HEK293T (cell line): ENCODE results near the gene MYH10.

Experiments
- CTCF ChIA-PET: fragments of 350-600 bp; formaldehyde crosslinking; extraction: SDS; loops from one replicate; lab custom pipeline; 2021; ENCODE audit warnings: antibody characterized with exemption, inconsistent platforms; lab: Yijun Ruan, JAX
- POLR2A ChIA-PET: fragments of 350-600 bp; formaldehyde crosslinking; extraction: SDS; loops from one replicate; lab custom pipeline; 2020; ENCODE audit warnings: antibody characterized with exemption, inconsistent platforms; lab: Yijun Ruan, JAX
- DNase-seq: peaks from one replicate; pipeline ENCODE4 v3.0.0; 2012; ENCODE audit warnings: mixed read lengths; ENCODE audit errors: extremely low spot score
- ARNT ChIP-seq: fragments of 450-650 bp; IDR thresholded peaks from 2 replicates; pipeline ENCODE4 v1.6.1; 2017; ENCODE audit warnings: mild to moderate bottlenecking
- BHLHE40 ChIP-seq: fragments of 450-650 bp; IDR thresholded peaks from 2 replicates; pipeline ENCODE4 v1.6.1; 2016; ENCODE audit warnings: mild to moderate bottlenecking, moderate library complexity, borderline replicate concordance
- CTBP1 ChIP-seq: fragments of 450-650 bp; IDR thresholded peaks from 2 replicates; pipeline ENCODE4 v1.6.1; 2016; ENCODE audit warnings: borderline replicate concordance
- ELF4 ChIP-seq: fragments of 450-650 bp; IDR thresholded peaks from 2 replicates; pipeline ENCODE4 v1.6.1; 2017; ENCODE audit warnings: antibody characterized with exemption
- FOXA1 ChIP-seq: fragments of 450-650 bp; IDR thresholded peaks from 2 replicates; pipeline ENCODE4 v1.6.1; 2016; ENCODE audit warnings: mild to moderate bottlenecking
- FOXK2 ChIP-seq: fragments of 450-650 bp; IDR thresholded peaks from 2 replicates; pipeline ENCODE4 v1.6.1; 2016; ENCODE audit warnings: mild to moderate bottlenecking
- FOXM1 ChIP-seq: fragments of 450-650 bp; IDR thresholded peaks from 2 replicates; pipeline ENCODE4 v1.6.1; 2017; ENCODE audit warnings: mild to moderate bottlenecking, borderline replicate concordance
- HDGF ChIP-seq: fragments of 450-650 bp; IDR thresholded peaks from 2 replicates; pipeline ENCODE4 v1.6.1; 2017; ENCODE audit warnings: antibody characterized with exemption, borderline replicate concordance
- L3MBTL2 ChIP-seq: fragments of 450-650 bp; conservative IDR thresholded peaks from 2 replicates; pipeline ENCODE4 v1.6.1; 2016; ENCODE audit warnings: mild to moderate bottlenecking
- LEF1 ChIP-seq: fragments of 450-650 bp; IDR thresholded peaks from 2 replicates; pipeline ENCODE4 v1.6.1; 2017; ENCODE audit warnings: mild to moderate bottlenecking, borderline replicate concordance
- NFRKB ChIP-seq: fragments of 450-650 bp; IDR thresholded peaks from 2 replicates; pipeline ENCODE4 v1.6.1; 2016; ENCODE audit warnings: mild to moderate bottlenecking, moderate library complexity
- PKNOX1 ChIP-seq: fragments of 450-650 bp; IDR thresholded peaks from 2 replicates; pipeline ENCODE4 v1.6.1; 2016
- SP1 ChIP-seq: fragments of 450-650 bp; IDR thresholded peaks from 2 replicates; pipeline ENCODE4 v1.6.1; 2017
- SUZ12 ChIP-seq: fragments of 450-650 bp; IDR thresholded peaks from 2 replicates; pipeline ENCODE4 v1.6.1; 2016; ENCODE audit warnings: mild to moderate bottlenecking
- TARDBP ChIP-seq: fragments of 450-650 bp; IDR thresholded peaks from 2 replicates; pipeline ENCODE4 v1.6.1; 2016
- ZNF384 ChIP-seq: fragments of 450-650 bp; IDR thresholded peaks from 2 replicates; pipeline ENCODE4 v1.6.1; 2016

The MYH10 gene

GRCh38 chr17:8468127-8468526 is 162.4 kb downstream of the MYH10 start:
- CTCF ChIA-PET: no interaction called here
- no peak for TF ChIP-seq CTBP1
- no peak for TF ChIP-seq NFRKB
- TF ChIP-seq TARDBP: no peak
- no peak for TF ChIP-seq ARNT
- no peak for TF ChIP-seq FOXM1
- TF ChIP-seq L3MBTL2: no peak
- TF ChIP-seq PKNOX1: no peak
- no peak for TF ChIP-seq ZNF384
- no peak for TF ChIP-seq FOXK2
- TF ChIP-seq ELF4: no peak
- TF ChIP-seq FOXA1: no peak
- no peak for TF ChIP-seq LEF1
- TF ChIP-seq SUZ12: no peak

GRCh38 chr17:8467527-8467926 is 163.0 kb downstream of the MYH10 start:
- DNase-seq: no peak
- TF ChIP-seq FOXK2 (no peak), L3MBTL2 (no peak), LEF1 (no peak), FOXA1 (no peak), NFRKB (no peak), CTBP1 (no peak), SP1 (no peak), PKNOX1 (no peak), ELF4 (no peak), FOXM1 (no peak)
- ChIA-PET POLR2A (no interaction called here), CTCF (no interaction called here)

More at GRCh38 chr17:8468127-8468526, 162.4 kb downstream of the MYH10 start:
- no peak for DNase-seq
- POLR2A ChIA-PET: no interaction called here

GRCh38 chr17:8466873-8467272 is 163.7 kb downstream of the MYH10 start:
- no peak for DNase-seq
- ChIA-PET CTCF (no interaction called here), POLR2A (no interaction called here)
- TF ChIP-seq L3MBTL2: no peak
- no peak for TF ChIP-seq SUZ12

GRCh38 chr17:8466456-8466855 is 164.1 kb downstream of the MYH10 start:
- CTCF ChIA-PET: no interaction called here
- no peak for DNase-seq
- TF ChIP-seq FOXA1 (no peak), ELF4 (no peak), HDGF (no peak), ZNF384 (no peak), SP1 (no peak), TARDBP (no peak), L3MBTL2 (no peak), FOXK2 (no peak), ARNT (no peak), CTBP1 (no peak), PKNOX1 (no peak)
- POLR2A ChIA-PET: no interaction called here

GRCh38 chr17:8465759-8466158 is 164.8 kb downstream of the MYH10 start:
- ChIA-PET POLR2A (no interaction called here), CTCF (no interaction called here)
- TF ChIP-seq L3MBTL2 (no peak), BHLHE40 (no peak), SP1 (no peak), FOXK2 (no peak), ZNF384 (no peak), NFRKB (no peak), PKNOX1 (no peak), FOXA1 (no peak), LEF1 (no peak), ELF4 (no peak), TARDBP (no peak), SUZ12 (no peak), CTBP1 (no peak), ARNT (no peak), FOXM1 (no peak), HDGF (no peak)
- DNase-seq: no peak

GRCh38 chr17:8465356-8465755 is 165.2 kb downstream of the MYH10 start:
- CTCF ChIA-PET: no interaction called here
- TF ChIP-seq HDGF (no peak), ELF4 (no peak), FOXK2 (no peak), CTBP1 (no peak), L3MBTL2 (no peak), FOXA1 (no peak)
- no peak for DNase-seq
- POLR2A ChIA-PET: no interaction called here

GRCh38 chr17:8464941-8465340 is 165.6 kb downstream of the MYH10 start:
- TF ChIP-seq L3MBTL2 (no peak), PKNOX1 (no peak), ARNT (no peak), SUZ12 (no peak), HDGF (no peak), SP1 (no peak), LEF1 (no peak), BHLHE40 (no peak), CTBP1 (no peak), TARDBP (no peak)
- CTCF ChIA-PET: no interaction called here
- POLR2A ChIA-PET: no interaction called here
- no peak for DNase-seq
